Right atrium auricular region (tissue), 2 donors: ENCODE data around the gene EDDM13. TPM values are rescaled to one million over a fixed set of nuclear protein-coding genes. Genes with fewer than 3 reads are reported as not detected.

Experiments used
- DNase-seq: peaks from one replicate; pipeline ENCODE4 v3.0.0-alpha.2; 2019; ENCODE audit warnings: low spot score
- H3K27ac ChIP-seq, 2 donors: fragments of 200-600 bp; sonication (generic); 1 replicate in 1 of 2; 2 replicates in 1 of 2; pipeline ENCODE4 v1.5.1; 2016 to 2019
- H3K27me3 ChIP-seq, 2 donors: fragments of 200-600 bp; sonication (generic); one replicate each; pipeline versions ENCODE4 v1.5.1 to v1.6.0; 2017 to 2019
- H3K36me3 ChIP-seq: fragments of 200-600 bp; sonication (generic); one replicate; pipeline ENCODE4 v1.5.1; 2016
- H3K4me1 ChIP-seq, 2 donors: fragments of 200-600 bp; sonication (generic); one replicate each; pipeline versions ENCODE4 v1.5.1 to v1.6.0; 2017 to 2019
- H3K4me3 ChIP-seq, 2 donors: fragments of 200-600 bp; sonication (generic); 1 replicate in 1 of 2; 2 replicates in 1 of 2; pipeline ENCODE4 v1.5.1; 2017 to 2019; ENCODE audit warnings: mild to moderate bottlenecking in 1 of 2, moderate library complexity in 1 of 2
- H3K9me3 ChIP-seq, 2 donors: fragments of 200-600 bp; sonication (generic); one replicate each; pipeline ENCODE4 v1.5.1; 2019
- total RNA-seq, 2 donors: library from RNA; depleted of rRNA; stranded (reverse); fragments of >200 nt; gene quantifications; one replicate each; pipeline ENCODE4 v1.1.0, GENCODE V29; 2016
- TF ChIP-seq, protein P1 (sequence below), 2 donors: fragments of 200-600 bp; sonication (generic); IDR thresholded peaks; one replicate each; pipeline ENCODE4 v1.5.1; 2019; ENCODE audit warnings: antibody characterized with exemption in 2 of 2

EDDM13 gene
- total RNA-seq, 2 donors from 2014 or later, result not detected

DNA sequence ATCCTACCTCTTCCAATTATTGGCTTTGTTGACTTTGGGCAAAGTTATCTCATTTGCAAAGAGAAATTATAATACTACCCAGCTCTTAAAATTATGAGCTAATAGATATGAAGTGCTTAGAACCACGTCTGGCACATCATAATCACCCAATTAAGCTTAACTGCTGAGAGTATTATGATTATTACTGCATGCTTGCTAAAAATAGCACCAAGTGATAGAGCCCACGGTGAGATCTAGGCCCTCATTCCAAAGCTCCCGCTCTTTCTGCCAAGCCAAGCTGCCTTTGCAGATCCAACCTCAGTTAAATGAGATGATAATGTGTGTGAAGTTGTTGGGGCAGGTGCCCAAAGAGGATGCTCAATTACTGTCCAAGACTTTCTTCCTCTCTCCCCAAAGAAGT lies 6.5 kb upstream of the EDDM13 start:
- no peaks in the 10 kb centered on the region for H3K36me3 ChIP-seq
- H3K4me1 ChIP-seq, result no peaks in the 10 kb centered on the region
- no peak overlapping the region for H3K4me3 ChIP-seq
- TF ChIP-seq, protein P1, sequence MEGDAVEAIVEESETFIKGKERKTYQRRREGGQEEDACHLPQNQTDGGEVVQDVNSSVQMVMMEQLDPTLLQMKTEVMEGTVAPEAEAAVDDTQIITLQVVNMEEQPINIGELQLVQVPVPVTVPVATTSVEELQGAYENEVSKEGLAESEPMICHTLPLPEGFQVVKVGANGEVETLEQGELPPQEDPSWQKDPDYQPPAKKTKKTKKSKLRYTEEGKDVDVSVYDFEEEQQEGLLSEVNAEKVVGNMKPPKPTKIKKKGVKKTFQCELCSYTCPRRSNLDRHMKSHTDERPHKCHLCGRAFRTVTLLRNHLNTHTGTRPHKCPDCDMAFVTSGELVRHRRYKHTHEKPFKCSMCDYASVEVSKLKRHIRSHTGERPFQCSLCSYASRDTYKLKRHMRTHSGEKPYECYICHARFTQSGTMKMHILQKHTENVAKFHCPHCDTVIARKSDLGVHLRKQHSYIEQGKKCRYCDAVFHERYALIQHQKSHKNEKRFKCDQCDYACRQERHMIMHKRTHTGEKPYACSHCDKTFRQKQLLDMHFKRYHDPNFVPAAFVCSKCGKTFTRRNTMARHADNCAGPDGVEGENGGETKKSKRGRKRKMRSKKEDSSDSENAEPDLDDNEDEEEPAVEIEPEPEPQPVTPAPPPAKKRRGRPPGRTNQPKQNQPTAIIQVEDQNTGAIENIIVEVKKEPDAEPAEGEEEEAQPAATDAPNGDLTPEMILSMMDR (IDR thresholded peaks at IDR 0.05), result no peak
- no peaks in the 10 kb centered on the region for H3K9me3 ChIP-seq
- no peak for DNase-seq
- H3K27me3 ChIP-seq, result no peaks in the 10 kb centered on the region
- H3K27ac ChIP-seq, result peak overlapping the region in 1 of 2 donors; percentile 48

DNA sequence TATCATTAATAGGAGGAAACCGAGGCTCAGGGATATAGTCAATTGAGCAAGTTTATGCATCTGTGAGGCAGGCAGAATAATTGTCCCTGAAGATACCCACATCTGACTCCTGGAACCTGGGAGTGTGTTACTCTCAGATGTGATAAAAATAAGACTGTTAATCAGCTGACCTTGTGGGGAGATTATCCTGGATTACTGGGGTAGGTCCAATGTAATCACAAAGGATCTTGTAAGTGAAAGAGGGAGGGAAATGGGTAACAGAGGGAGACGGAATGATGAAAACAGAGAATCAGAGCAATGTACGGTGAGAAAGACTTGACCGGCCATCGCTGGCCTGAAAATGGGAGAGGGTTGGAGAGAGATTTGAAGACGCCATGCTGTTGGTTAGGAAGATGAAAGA lies 3.2 kb upstream of the EDDM13 start:
- H3K4me1 ChIP-seq, result no peaks in the 10 kb centered on the region
- H3K4me3 ChIP-seq, result no peak overlapping the region

DNA sequence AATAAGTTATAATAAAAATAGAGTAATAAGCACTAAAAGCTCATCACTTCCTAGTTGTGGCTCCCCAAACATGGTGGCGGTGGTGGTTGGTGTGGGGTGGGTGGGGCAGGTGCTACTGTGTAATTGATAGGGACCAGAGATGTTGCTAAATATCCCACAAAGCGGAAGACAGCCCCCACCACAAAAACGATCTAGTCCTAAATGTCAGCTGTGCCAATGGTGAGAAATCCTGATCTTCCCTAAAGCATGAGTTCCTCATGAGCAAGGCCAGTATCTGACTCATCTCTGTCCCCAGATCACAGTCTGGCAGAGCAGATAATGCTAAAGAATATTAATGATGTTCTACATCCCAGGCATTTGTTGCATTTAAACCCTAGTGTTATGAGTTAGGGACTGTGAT lies 1.9 kb upstream of the EDDM13 start:
- no peak overlapping the region for H3K4me3 ChIP-seq
- H3K27me3 ChIP-seq, result no peaks in the 10 kb centered on the region
- no peaks in the 10 kb centered on the region for H3K4me1 ChIP-seq
- no peak overlapping the region for H3K27ac ChIP-seq
- TF ChIP-seq, protein P1 (IDR thresholded peaks at IDR 0.05), result no peak
- no peak for DNase-seq
- no peaks in the 10 kb centered on the region for H3K9me3 ChIP-seq
- no peaks in the 10 kb centered on the region for H3K36me3 ChIP-seq

More for the DNA sequence above, 3.2 kb upstream of the EDDM13 start:
- Histone ChIP-seq H3K36me3 (no peaks in the 10 kb centered on the region), H3K9me3 (no peaks in the 10 kb centered on the region), H3K27me3 (no peaks in the 10 kb centered on the region), H3K27ac (no peak overlapping the region)
- DNase-seq, result no peak
- TF ChIP-seq, protein P1 (IDR thresholded peaks at IDR 0.05), result no peak

DNA sequence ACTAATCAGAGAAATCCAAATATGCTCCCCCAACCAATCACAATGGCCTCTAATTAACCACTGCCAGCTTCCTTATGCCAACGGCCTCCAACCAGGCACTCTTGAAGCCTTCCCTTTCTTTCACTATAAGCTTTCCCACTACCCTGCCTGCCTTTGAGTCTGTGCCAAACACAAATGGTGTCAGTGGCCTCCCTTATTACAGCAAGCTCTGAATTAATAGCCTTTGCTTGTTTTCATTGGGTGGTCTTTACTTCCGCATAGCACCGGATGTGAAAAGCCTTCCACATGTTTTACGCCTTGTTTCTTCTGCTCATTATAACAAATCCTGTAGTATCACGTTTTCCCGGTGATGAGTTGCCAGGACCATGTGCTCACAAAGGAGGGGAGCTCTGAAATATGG lies 1.4 kb upstream of the EDDM13 start:
- DNase-seq, result no peak
- TF ChIP-seq, protein P1 (IDR thresholded peaks at IDR 0.05), result no peak
- no peaks in the 10 kb centered on the region for H3K36me3 ChIP-seq
- no peak overlapping the region for H3K4me3 ChIP-seq
- no peaks in the 10 kb centered on the region for H3K4me1 ChIP-seq
- H3K27ac ChIP-seq, result no peak overlapping the region
- no peaks in the 10 kb centered on the region for H3K9me3 ChIP-seq
- H3K27me3 ChIP-seq, result no peaks in the 10 kb centered on the region

DNA sequence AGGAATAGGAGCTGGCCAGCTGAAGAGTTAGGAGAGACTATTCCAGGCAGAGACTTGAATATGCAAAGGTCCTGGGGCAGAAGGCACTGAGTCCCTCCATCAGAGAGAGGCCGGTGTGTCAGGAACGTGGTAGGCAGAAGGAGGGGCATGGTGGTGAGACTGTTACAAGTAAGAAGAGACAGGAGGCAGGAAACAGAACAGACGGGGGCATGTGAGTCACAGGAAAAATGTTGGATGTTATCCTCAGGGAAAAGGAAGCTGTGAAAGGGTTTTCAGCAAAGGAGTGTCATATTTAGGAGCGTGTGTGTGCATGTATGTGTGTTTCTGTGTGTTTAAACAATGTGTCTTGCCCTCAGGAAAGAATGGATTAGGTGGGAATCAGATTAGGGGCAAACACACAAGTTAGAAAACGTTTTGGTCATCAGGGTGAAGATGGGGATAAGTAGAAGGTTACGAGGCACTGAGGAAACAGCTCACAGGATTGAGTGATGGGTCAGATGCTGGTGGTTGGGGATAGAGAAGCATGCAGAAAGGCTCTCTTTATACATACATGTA lies 1.1 kb downstream of the EDDM13 start:
- H3K27ac ChIP-seq, result no peak overlapping the region
- no peaks in the 10 kb centered on the region for H3K9me3 ChIP-seq
- H3K4me3 ChIP-seq, result no peak overlapping the region
- no peaks in the 10 kb centered on the region for H3K4me1 ChIP-seq
- H3K36me3 ChIP-seq, result no peaks in the 10 kb centered on the region
- no peak for DNase-seq
- H3K27me3 ChIP-seq, result no peaks in the 10 kb centered on the region
- TF ChIP-seq, protein P1 (IDR thresholded peaks at IDR 0.05), result no peak

DNA sequence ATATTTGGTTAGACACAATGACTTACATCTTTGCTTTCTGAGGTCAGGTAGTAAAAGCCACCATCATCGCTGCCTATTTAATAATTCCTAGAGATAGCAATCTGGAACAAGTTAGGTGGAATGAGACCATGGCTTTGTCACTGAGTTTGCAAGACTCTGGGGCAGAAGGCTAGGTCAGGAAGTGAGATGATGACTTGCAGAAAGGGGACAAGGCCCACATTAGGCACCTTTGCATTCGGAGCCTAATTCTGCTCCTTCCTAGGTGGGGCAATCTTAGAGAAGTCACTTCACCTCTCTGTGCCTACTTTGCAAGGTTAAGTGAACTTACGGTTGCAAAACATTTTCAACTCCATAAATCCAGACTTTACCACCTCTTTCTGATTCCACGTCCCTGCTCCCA lies 10.3 kb downstream of the EDDM13 start:
- no peaks in the 10 kb centered on the region for H3K36me3 ChIP-seq
- DNase-seq, result no peak
- H3K27ac ChIP-seq, result no peak overlapping the region
- no peaks in the 10 kb centered on the region for H3K4me1 ChIP-seq
- TF ChIP-seq, protein P1 (IDR thresholded peaks at IDR 0.05), result no peak
- no peaks in the 10 kb centered on the region for H3K27me3 ChIP-seq
- H3K9me3 ChIP-seq, result no peaks in the 10 kb centered on the region
- H3K4me3 ChIP-seq, result no peak overlapping the region
